Endothelial cell of umbilical vein (primary cell): ENCODE results near the gene COG5.

Experiments used
- CTCF ChIP-seq, 2 donors: IDR thresholded peaks; 1 replicate in 1 of 2; 2 replicates in 1 of 2; pipeline ENCODE4 v1.5.1; 2011; ENCODE audit warnings: low read length in 2 of 2, mild to moderate bottlenecking in 2 of 2, moderate library complexity in 2 of 2, control low read depth in 1 of 2, inconsistent platforms in 1 of 2, low read depth in 1 of 2; ENCODE audit not compliant: insufficient read depth in 1 of 2; ENCODE audit errors: extremely low read depth in 1 of 2
- EZH2 ChIP-seq: IDR thresholded peaks from 2 replicates; pipeline ENCODE4 v1.6.1; 2012; ENCODE audit warnings: borderline replicate concordance, low read depth, mild to moderate bottlenecking, moderate library complexity, low read length, inconsistent platforms; ENCODE audit not compliant: severe bottlenecking
- GATA2 ChIP-seq: IDR thresholded peaks from 2 replicates; pipeline ENCODE4 v1.7.0; 2011; ENCODE audit warnings: low read depth, mild to moderate bottlenecking, moderate library complexity, mixed read lengths, low read length; ENCODE audit not compliant: insufficient read length, insufficient read depth
- JUN ChIP-seq: IDR thresholded peaks from 2 replicates; pipeline ENCODE4 v1.6.1; 2011; ENCODE audit warnings: borderline replicate concordance, low read depth; ENCODE audit not compliant: insufficient read length, insufficient read depth
- MAX ChIP-seq: IDR thresholded peaks from 2 replicates; pipeline ENCODE4 v1.6.1; 2011; ENCODE audit not compliant: insufficient read depth, insufficient read length
- MYC ChIP-seq: IDR thresholded peaks from one replicate; pipeline ENCODE4 v1.6.1; 2011; ENCODE audit warnings: mild to moderate bottlenecking, low read depth, low read length
- POLR2A ChIP-seq: IDR thresholded peaks from 2 replicates; pipeline ENCODE4 v1.6.1; 2012; ENCODE audit warnings: low read depth, mild to moderate bottlenecking, control low read depth, low read length
- POLR2AphosphoS5 ChIP-seq: IDR thresholded peaks from 2 replicates; pipeline ENCODE4 v1.6.1; 2012; ENCODE audit warnings: low read depth, mild to moderate bottlenecking, control low read depth, low read length, moderate library complexity; ENCODE audit not compliant: insufficient read depth

- no peak for TF ChIP-seq EZH2
- no peak for TF ChIP-seq CTCF (IDR thresholded peaks at IDR 0.05; ENCODE audit: extremely low read depth in 1 of 2, insufficient read depth in 1 of 2, low read depth in 1 of 2, low read length in 2 of 2)
- no peak for TF ChIP-seq POLR2AphosphoS5
- no peak for TF ChIP-seq POLR2A
- no peak for TF ChIP-seq GATA2
- TF ChIP-seq JUN = no peak
- TF ChIP-seq MAX = no peak
- no peak for TF ChIP-seq MYC
Observed at GRCh38 chr7:107396990-107397389, 166.7 kb downstream of the COG5 start.
